ENCODE data around the gene MED12L. TPM values are rescaled to one million over a fixed set of nuclear protein-coding genes. Genes with fewer than 3 reads are reported as not detected.

MED12L gene
- polyA plus RNA-seq, 1 of the 3 experiments (the other 2 are of a cell fraction), result 0.03 TPM

DNA sequence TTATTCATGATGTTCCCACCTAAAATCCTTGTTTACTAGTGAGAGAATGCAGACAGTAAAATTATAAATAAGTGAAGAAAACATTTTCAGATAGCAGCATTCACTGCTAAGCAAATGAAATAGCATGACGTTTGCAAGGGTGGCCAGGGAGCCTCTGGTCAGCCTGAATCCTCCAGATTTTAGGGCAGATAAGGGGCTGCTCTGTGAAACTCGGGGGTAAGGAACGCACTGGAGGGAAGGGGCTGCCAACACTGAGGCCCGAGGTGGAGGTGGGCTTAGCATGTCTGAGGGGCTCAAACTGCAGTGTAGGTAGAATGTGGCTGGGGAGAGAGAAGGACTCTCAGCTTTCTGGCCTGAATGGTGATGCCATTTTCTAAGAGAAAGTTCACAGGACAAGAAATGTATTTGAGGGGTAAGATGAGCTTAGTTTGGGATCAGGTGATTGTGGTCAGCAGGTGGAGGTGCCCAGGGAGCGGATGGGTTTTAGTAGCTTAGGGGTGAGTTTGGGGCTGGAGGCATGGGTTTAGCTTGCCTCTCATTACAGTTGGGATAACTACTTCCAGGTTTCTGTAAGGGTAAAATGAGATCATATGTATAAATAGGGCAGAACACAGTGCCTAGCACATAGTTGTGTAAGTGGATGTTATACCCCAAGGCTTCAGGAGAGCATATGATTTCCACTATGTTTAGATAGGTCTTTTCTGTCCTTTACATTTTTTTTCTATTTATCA, 97.0 kb downstream of the MED12L start:
- peak; percentile 24 for DNase-seq

DNA sequence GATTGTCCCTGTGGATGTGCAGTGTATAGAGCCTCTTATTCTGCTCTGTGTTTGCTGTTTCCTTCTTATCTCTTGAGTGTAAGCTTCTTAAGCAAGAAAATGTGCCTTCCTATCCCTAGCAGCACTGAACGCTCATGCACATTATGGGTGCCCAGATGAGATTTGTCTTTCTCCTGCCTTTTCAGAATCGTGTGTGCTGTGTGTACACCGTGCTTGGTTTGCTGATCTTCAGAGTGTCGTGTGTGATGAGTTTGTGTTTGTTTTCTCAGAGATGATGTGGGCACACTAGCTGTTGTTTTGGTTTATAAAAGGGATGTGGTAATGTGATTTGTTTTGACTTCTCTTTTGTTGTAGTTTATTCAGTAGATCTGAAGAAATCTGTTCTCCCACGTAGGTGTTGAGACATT, 97.8 kb downstream of the MED12L start:
- Histone ChIP-seq H2AFZ (ENCODE audit: low read depth) (no peak overlapping the region), H3K4me2 (no peak overlapping the region), H3K4me3 (ENCODE audit: low read depth in 2 of 2, low read length in 1 of 2) (no peak overlapping the region), H4K20me1 (ENCODE audit: insufficient read depth) (no peaks in the 10 kb centered on the region), H3K27me3 (ENCODE audit: insufficient read depth) (no peaks in the 10 kb centered on the region; the same call in 1 of the 2 replicates), H3K27ac (ENCODE audit: low read depth in 2 of 2, low read length in 1 of 2) (no peak overlapping the region), H3K79me2 (ENCODE audit: insufficient read depth) (no peaks in the 10 kb centered on the region), H3F3A (replicated peaks; ENCODE audit: insufficient read depth) (no peaks in the 10 kb centered on the region), H3K4me1 (ENCODE audit: control insufficient read depth in 1 of 2, insufficient read depth in 2 of 2, low read depth in 1 of 2, low read length in 1 of 2) (peaks cover 0 to 7% of the 10 kb centered on the region in 2 experiments; a peak in 2 of 4 replicates), H3K9me2 (no peaks in the 10 kb centered on the region), H3K9ac (no peak overlapping the region), H3K9me3 (no peaks in the 10 kb centered on the region), H3K36me3 (replicated peaks in 1 of 2; ENCODE audit: control insufficient read depth in 1 of 2, insufficient read depth in 2 of 2, low read length in 1 of 2) (no peaks in the 10 kb centered on the region)
- no peak for DNase-seq
- 79% methylated on average over 5 of the region's 5 CpGs for WGBS (ENCODE audit: low lambda C conversion rate)
- ChIA-PET POLR2A (no interaction called here), CTCF (interaction anchor here (1.0 kb wide), 1 partner anchor 15 kb away, joined by 6 read pairs; no protein-coding TSS in a partner anchor)
- TF ChIP-seq, protein P1, sequence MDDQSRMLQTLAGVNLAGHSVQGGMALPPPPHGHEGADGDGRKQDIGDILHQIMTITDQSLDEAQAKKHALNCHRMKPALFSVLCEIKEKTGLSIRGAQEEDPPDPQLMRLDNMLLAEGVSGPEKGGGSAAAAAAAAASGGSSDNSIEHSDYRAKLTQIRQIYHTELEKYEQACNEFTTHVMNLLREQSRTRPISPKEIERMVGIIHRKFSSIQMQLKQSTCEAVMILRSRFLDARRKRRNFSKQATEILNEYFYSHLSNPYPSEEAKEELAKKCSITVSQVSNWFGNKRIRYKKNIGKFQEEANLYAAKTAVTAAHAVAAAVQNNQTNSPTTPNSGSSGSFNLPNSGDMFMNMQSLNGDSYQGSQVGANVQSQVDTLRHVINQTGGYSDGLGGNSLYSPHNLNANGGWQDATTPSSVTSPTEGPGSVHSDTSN (IDR thresholded peaks at IDR 0.05), result no peak
- TF ChIP-seq EZH2phosphoT487 (IDR thresholded peaks at IDR 0.05; ENCODE audit: borderline replicate concordance, low read depth) (no peak), TEAD4 (IDR thresholded peaks at IDR 0.05; ENCODE audit: borderline replicate concordance, insufficient read depth) (no peak), NFIC (IDR thresholded peaks at IDR 0.05; ENCODE audit: borderline replicate concordance) (no peak), YY1 (IDR thresholded peaks at IDR 0.05; ENCODE audit: low read depth) (no peak), RFX5 (IDR thresholded peaks at IDR 0.05; ENCODE audit: low read length) (no peak), EP300 (IDR thresholded peaks at IDR 0.05; ENCODE audit: borderline replicate concordance in 1 of 2, low read depth in 1 of 2, low read length in 1 of 2) (no peak), MEF2A (IDR thresholded peaks at IDR 0.05; ENCODE audit: borderline replicate concordance, low read depth) (no peak), RCOR1 (IDR thresholded peaks at IDR 0.05; ENCODE audit: low read length) (no peak), NRF1 (IDR thresholded peaks at IDR 0.05; ENCODE audit: low read depth, low read length) (no peak), GATA2 (CRISPR knock-in tag; IDR thresholded peaks at IDR 0.05) (no peak), POLR2AphosphoS5 (IDR thresholded peaks at IDR 0.05; ENCODE audit: low read depth, low read length) (no peak), FOXJ3 (CRISPR knock-in tag; IDR thresholded peaks at IDR 0.05) (no peak), SMC3 (IDR thresholded peaks at IDR 0.05; ENCODE audit: low read depth, low read length) (no peak)
- TF ChIP-seq, protein P2, sequence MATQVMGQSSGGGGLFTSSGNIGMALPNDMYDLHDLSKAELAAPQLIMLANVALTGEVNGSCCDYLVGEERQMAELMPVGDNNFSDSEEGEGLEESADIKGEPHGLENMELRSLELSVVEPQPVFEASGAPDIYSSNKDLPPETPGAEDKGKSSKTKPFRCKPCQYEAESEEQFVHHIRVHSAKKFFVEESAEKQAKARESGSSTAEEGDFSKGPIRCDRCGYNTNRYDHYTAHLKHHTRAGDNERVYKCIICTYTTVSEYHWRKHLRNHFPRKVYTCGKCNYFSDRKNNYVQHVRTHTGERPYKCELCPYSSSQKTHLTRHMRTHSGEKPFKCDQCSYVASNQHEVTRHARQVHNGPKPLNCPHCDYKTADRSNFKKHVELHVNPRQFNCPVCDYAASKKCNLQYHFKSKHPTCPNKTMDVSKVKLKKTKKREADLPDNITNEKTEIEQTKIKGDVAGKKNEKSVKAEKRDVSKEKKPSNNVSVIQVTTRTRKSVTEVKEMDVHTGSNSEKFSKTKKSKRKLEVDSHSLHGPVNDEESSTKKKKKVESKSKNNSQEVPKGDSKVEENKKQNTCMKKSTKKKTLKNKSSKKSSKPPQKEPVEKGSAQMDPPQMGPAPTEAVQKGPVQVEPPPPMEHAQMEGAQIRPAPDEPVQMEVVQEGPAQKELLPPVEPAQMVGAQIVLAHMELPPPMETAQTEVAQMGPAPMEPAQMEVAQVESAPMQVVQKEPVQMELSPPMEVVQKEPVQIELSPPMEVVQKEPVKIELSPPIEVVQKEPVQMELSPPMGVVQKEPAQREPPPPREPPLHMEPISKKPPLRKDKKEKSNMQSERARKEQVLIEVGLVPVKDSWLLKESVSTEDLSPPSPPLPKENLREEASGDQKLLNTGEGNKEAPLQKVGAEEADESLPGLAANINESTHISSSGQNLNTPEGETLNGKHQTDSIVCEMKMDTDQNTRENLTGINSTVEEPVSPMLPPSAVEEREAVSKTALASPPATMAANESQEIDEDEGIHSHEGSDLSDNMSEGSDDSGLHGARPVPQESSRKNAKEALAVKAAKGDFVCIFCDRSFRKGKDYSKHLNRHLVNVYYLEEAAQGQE (IDR thresholded peaks at IDR 0.05; ENCODE audit: low read depth, low read length), result no peak
- TF ChIP-seq, protein P3, sequence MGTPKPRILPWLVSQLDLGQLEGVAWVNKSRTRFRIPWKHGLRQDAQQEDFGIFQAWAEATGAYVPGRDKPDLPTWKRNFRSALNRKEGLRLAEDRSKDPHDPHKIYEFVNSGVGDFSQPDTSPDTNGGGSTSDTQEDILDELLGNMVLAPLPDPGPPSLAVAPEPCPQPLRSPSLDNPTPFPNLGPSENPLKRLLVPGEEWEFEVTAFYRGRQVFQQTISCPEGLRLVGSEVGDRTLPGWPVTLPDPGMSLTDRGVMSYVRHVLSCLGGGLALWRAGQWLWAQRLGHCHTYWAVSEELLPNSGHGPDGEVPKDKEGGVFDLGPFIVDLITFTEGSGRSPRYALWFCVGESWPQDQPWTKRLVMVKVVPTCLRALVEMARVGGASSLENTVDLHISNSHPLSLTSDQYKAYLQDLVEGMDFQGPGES (IDR thresholded peaks at IDR 0.05; ENCODE audit: low read depth, low read length), result no peak
- TF ChIP-seq, protein P4, sequence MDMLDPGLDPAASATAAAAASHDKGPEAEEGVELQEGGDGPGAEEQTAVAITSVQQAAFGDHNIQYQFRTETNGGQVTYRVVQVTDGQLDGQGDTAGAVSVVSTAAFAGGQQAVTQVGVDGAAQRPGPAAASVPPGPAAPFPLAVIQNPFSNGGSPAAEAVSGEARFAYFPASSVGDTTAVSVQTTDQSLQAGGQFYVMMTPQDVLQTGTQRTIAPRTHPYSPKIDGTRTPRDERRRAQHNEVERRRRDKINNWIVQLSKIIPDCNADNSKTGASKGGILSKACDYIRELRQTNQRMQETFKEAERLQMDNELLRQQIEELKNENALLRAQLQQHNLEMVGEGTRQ (IDR thresholded peaks at IDR 0.05; ENCODE audit: borderline replicate concordance, low read depth, low read length), result no peak

More for the DNA sequence above, 97.0 kb downstream of the MED12L start:
- no peak overlapping the region for H3K9ac ChIP-seq
- TF ChIP-seq CHD2 (IDR thresholded peaks at IDR 0.05; ENCODE audit: low read length, partially characterized antibody) (no peak), TAF1 (IDR thresholded peaks at IDR 0.05; ENCODE audit: borderline replicate concordance, low read depth, low read length) (no peak), JUND (IDR thresholded peaks at IDR 0.05) (no peak), YY1 (IDR thresholded peaks at IDR 0.05; ENCODE audit: low read depth) (no peak), GATA2 (CRISPR knock-in tag; IDR thresholded peaks at IDR 0.05) (peak; percentile 62), RFX5 (IDR thresholded peaks at IDR 0.05; ENCODE audit: low read length) (no peak), NRF1 (IDR thresholded peaks at IDR 0.05; ENCODE audit: low read depth, low read length) (no peak)
- ChIA-PET POLR2A (no interaction called here), CTCF (interaction anchor here (1.9 kb wide), 1 partner anchor 14 kb away, joined by 13 read pairs; no protein-coding TSS in a partner anchor)
- H3K27ac ChIP-seq (ENCODE audit: low read depth in 2 of 2, low read length in 1 of 2), result no peak overlapping the region
- H3K9me3 ChIP-seq, result no peaks in the 10 kb centered on the region
- no peaks in the 10 kb centered on the region for H4K20me1 ChIP-seq (ENCODE audit: insufficient read depth)
- no peak overlapping the region for H3K4me2 ChIP-seq
- WGBS (ENCODE audit: low lambda C conversion rate), result 34% methylated on average over 5 of the region's 5 CpGs
- H3K79me2 ChIP-seq (ENCODE audit: insufficient read depth), result no peaks in the 10 kb centered on the region
- no peaks in the 10 kb centered on the region for H3K36me3 ChIP-seq (replicated peaks in 1 of 2; ENCODE audit: control insufficient read depth in 1 of 2, insufficient read depth in 2 of 2, low read length in 1 of 2)
- H3K4me1 ChIP-seq (ENCODE audit: control insufficient read depth in 1 of 2, insufficient read depth in 2 of 2, low read depth in 1 of 2, low read length in 1 of 2), result peaks cover 0 to 7% of the 10 kb centered on the region in 2 experiments; a peak in 2 of 4 replicates
- H3K4me3 ChIP-seq (ENCODE audit: low read depth in 2 of 2, low read length in 1 of 2), result no peak overlapping the region
- H3K27me3 ChIP-seq (ENCODE audit: insufficient read depth), result no peaks in the 10 kb centered on the region; the same call in 1 of the 2 replicates
- no peaks in the 10 kb centered on the region for H3F3A ChIP-seq (replicated peaks; ENCODE audit: insufficient read depth)
- H2AFZ ChIP-seq (ENCODE audit: low read depth), result no peak overlapping the region
- no peaks in the 10 kb centered on the region for H3K9me2 ChIP-seq

Measured in SK-N-SH (cell line).